KMS-11 (cell line): Measurements from ENCODE around the gene SPP2.

Source experiments
- H2AFZ ChIP-seq: fragments of 200-600 bp; sonication (generic); 2 replicates; pipeline ENCODE4 v1.6.1; 2016; ENCODE audit warnings: antibody characterized with exemption, mixed run types, low read depth
- H3K27ac ChIP-seq: fragments of 200-600 bp; sonication (generic); 2 replicates; pipeline ENCODE4 v1.6.1; 2016; ENCODE audit warnings: mild to moderate bottlenecking, mixed run types
- H3K27me3 ChIP-seq: fragments of 200-600 bp; sonication (generic); 2 replicates; pipeline ENCODE4 v1.6.1; 2017; ENCODE audit warnings: mild to moderate bottlenecking, low read depth, mixed run types, moderate library complexity; ENCODE audit not compliant: insufficient read depth
- H3K36me3 ChIP-seq: fragments of 200-600 bp; sonication (generic); 2 replicates; pipeline ENCODE4 v1.6.1; 2017; ENCODE audit warnings: mild to moderate bottlenecking, mixed run types; ENCODE audit not compliant: insufficient read depth
- H3K4me1 ChIP-seq: fragments of 200-600 bp; sonication (generic); 2 replicates; pipeline ENCODE4 v1.6.1; 2016; ENCODE audit warnings: mild to moderate bottlenecking, low read depth, mixed run types; ENCODE audit not compliant: poor library complexity, severe bottlenecking
- H3K4me2 ChIP-seq: fragments of 200-600 bp; sonication (generic); 2 replicates; pipeline ENCODE4 v1.7.0; 2016; ENCODE audit warnings: mild to moderate bottlenecking, mixed run types
- H3K4me3 ChIP-seq: fragments of 200-600 bp; sonication (generic); IDR thresholded peaks from 2 replicates; pipeline ENCODE4 v1.6.1; 2017; ENCODE audit warnings: low read depth, low read length, mixed read lengths; ENCODE audit not compliant: insufficient read depth
- H3K79me2 ChIP-seq: fragments of 200-600 bp; sonication (generic); 2 replicates; pipeline ENCODE4 v1.6.1; 2016; ENCODE audit warnings: low read depth, mixed run types; ENCODE audit not compliant: insufficient read depth
- H3K9ac ChIP-seq: fragments of 200-600 bp; sonication (generic); 2 replicates; pipeline ENCODE4 v1.6.1; 2016; ENCODE audit warnings: mild to moderate bottlenecking, mixed run types
- H4K20me1 ChIP-seq: fragments of 200-600 bp; sonication (generic); 2 replicates; pipeline ENCODE4 v1.6.1; 2016; ENCODE audit warnings: mild to moderate bottlenecking, mixed run types; ENCODE audit not compliant: insufficient read depth
- CTCF ChIP-seq: fragments of 200-600 bp; sonication (generic); conservative IDR thresholded peaks from 2 replicates; pipeline ENCODE4 v1.6.1; 2017; ENCODE audit warnings: low read depth, mild to moderate bottlenecking, antibody characterized with exemption, low read length, moderate library complexity, mixed read lengths

Gene SPP2

GRCh38 chr2:234098681-234099080 is 48.2 kb downstream of the SPP2 start:
- Histone ChIP-seq H3K36me3 (no peaks in the 10 kb centered on the region), H3K4me2 (no peak overlapping the region), H3K9ac (no peak overlapping the region), H3K27ac (no peak overlapping the region), H3K27me3 (no peaks in the 10 kb centered on the region), H3K4me3 (no peak overlapping the region), H4K20me1 (no peaks in the 10 kb centered on the region), H3K4me1 (no peaks in the 10 kb centered on the region), H3K79me2 (no peaks in the 10 kb centered on the region), H2AFZ (no peak overlapping the region)
- no peak for TF ChIP-seq CTCF

- Histone ChIP-seq H4K20me1 (no peaks in the 10 kb centered on the region), H3K4me2 (no peak overlapping the region)
- no peak for TF ChIP-seq CTCF
These were observed 48.8 kb downstream of the SPP2 start for GRCh38 chr2:234099266-234099665.

GRCh38 chr2:234100686-234101085 is 50.2 kb downstream of the SPP2 start:
- no peaks in the 10 kb centered on the region for H4K20me1 ChIP-seq
- no peaks in the 10 kb centered on the region for H3K4me1 ChIP-seq
- no peak overlapping the region for H3K27ac ChIP-seq
- H3K36me3 ChIP-seq: no peaks in the 10 kb centered on the region
- H3K9ac ChIP-seq: no peak overlapping the region
- H2AFZ ChIP-seq: no peak overlapping the region
- no peak overlapping the region for H3K4me3 ChIP-seq
- no peak overlapping the region for H3K4me2 ChIP-seq
- no peak for TF ChIP-seq CTCF
- H3K27me3 ChIP-seq: no peaks in the 10 kb centered on the region
- no peaks in the 10 kb centered on the region for H3K79me2 ChIP-seq

More at GRCh38 chr2:234099266-234099665, 48.8 kb downstream of the SPP2 start:
- Histone ChIP-seq H2AFZ (no peak overlapping the region), H3K36me3 (no peaks in the 10 kb centered on the region), H3K79me2 (no peaks in the 10 kb centered on the region), H3K4me1 (no peaks in the 10 kb centered on the region), H3K9ac (no peak overlapping the region), H3K27me3 (no peaks in the 10 kb centered on the region), H3K4me3 (no peak overlapping the region), H3K27ac (no peak overlapping the region)

GRCh38 chr2:234102112-234102511 is 51.6 kb downstream of the SPP2 start:
- H3K79me2 ChIP-seq: no peaks in the 10 kb centered on the region
- no peaks in the 10 kb centered on the region for H3K4me1 ChIP-seq
- H3K27me3 ChIP-seq: no peaks in the 10 kb centered on the region
- no peak overlapping the region for H2AFZ ChIP-seq
- no peak for TF ChIP-seq CTCF
- H3K36me3 ChIP-seq: no peaks in the 10 kb centered on the region
- no peak overlapping the region for H3K27ac ChIP-seq
- no peak overlapping the region for H3K4me2 ChIP-seq
- no peak overlapping the region for H3K4me3 ChIP-seq
- H4K20me1 ChIP-seq: no peaks in the 10 kb centered on the region
- no peak overlapping the region for H3K9ac ChIP-seq
